ENCODE data around the gene UGT1A3.

The UGT1A3 gene

GRCh38 chr2:233814056-233814835 lies 85.4 kb downstream of the UGT1A3 start:
- DNase-seq (ENCODE audit: extremely low read depth in 1 of 2, low read depth in 1 of 2): no peak

GRCh38 chr2:233815861-233816260 lies 87.0 kb downstream of the UGT1A3 start:
- DNase-seq (ENCODE audit: extremely low read depth in 1 of 2, low read depth in 1 of 2): no peak

- DNase-seq (ENCODE audit: extremely low read depth in 1 of 2, low read depth in 1 of 2): no peak
Observed at GRCh38 chr2:233816334-233816733, 87.5 kb downstream of the UGT1A3 start.

GRCh38 chr2:233816771-233817170 lies 87.9 kb downstream of the UGT1A3 start:
- no peak for DNase-seq (ENCODE audit: extremely low read depth in 1 of 2, low read depth in 1 of 2)

GRCh38 chr2:233817361-233817911 lies 88.6 kb downstream of the UGT1A3 start:
- DNase-seq (ENCODE audit: extremely low read depth in 1 of 2, low read depth in 1 of 2): no peak

GRCh38 chr2:233817995-233818638 lies 89.3 kb downstream of the UGT1A3 start:
- DNase-seq (ENCODE audit: extremely low read depth in 1 of 2, low read depth in 1 of 2): no peak

- DNase-seq (ENCODE audit: extremely low read depth in 1 of 2, low read depth in 1 of 2): no peak
Observed at GRCh38 chr2:233818639-233819621, 90.1 kb downstream of the UGT1A3 start.

GRCh38 chr2:233819884-233820773 lies 91.3 kb downstream of the UGT1A3 start:
- no peak for DNase-seq (ENCODE audit: extremely low read depth in 1 of 2, low read depth in 1 of 2)

- DNase-seq (ENCODE audit: extremely low read depth in 1 of 2, low read depth in 1 of 2): no peak
Observed at GRCh38 chr2:233820774-233821105, 91.9 kb downstream of the UGT1A3 start.

GRCh38 chr2:233821196-233821595 lies 92.4 kb downstream of the UGT1A3 start:
- no peak for DNase-seq (ENCODE audit: extremely low read depth in 1 of 2, low read depth in 1 of 2)

GRCh38 chr2:233821709-233822100 lies 92.9 kb downstream of the UGT1A3 start:
- DNase-seq (ENCODE audit: extremely low read depth in 1 of 2, low read depth in 1 of 2): no peak

GRCh38 chr2:233822101-233822771 lies 93.4 kb downstream of the UGT1A3 start:
- no peak for DNase-seq (ENCODE audit: extremely low read depth in 1 of 2, low read depth in 1 of 2)

Data from activated CD8-positive, alpha-beta memory T cell treated with anti-CD3 and anti-CD28 coated beads for 1 hour (primary cell).